Measurements from ENCODE around the gene PRKAG2.

DNA sequence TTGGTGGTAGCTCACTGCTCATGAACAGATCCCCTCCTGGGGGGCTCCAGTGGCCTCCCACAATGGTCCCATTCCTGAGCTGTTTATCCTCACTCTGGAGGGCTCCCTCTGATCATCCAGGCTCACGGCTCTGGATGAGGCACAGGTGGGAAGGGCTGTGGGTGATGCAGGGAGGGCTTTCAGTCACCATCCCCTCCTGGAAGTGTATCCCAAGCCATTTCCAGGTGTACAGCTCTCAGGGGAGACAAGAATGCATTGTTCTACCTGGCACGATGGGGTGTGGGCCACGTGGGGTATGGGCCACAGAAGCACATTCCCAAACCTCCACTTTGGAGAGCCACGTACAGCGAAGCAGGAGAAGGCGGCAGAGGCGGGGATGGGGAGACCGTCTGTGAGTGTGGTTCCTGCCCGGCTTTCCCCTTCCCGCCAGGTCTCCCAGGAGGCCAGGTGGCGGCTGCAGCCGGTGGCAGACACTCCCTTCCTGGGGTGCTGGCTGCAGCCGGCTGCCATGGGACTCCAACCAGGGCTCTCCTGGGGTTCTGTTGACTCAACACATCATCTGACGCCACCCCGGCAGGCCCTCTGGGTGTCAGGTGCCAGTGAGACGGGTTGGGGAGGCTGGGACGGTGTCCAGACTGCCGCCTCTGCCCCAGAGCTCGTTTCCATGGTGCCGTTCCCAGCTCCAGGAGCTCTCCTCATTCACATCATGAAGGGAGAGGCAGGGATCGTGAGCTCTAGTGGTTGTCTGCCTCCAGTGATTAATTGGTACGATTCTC, 187.5 kb downstream of the PRKAG2 start:
- TF ChIP-seq, protein P1, sequence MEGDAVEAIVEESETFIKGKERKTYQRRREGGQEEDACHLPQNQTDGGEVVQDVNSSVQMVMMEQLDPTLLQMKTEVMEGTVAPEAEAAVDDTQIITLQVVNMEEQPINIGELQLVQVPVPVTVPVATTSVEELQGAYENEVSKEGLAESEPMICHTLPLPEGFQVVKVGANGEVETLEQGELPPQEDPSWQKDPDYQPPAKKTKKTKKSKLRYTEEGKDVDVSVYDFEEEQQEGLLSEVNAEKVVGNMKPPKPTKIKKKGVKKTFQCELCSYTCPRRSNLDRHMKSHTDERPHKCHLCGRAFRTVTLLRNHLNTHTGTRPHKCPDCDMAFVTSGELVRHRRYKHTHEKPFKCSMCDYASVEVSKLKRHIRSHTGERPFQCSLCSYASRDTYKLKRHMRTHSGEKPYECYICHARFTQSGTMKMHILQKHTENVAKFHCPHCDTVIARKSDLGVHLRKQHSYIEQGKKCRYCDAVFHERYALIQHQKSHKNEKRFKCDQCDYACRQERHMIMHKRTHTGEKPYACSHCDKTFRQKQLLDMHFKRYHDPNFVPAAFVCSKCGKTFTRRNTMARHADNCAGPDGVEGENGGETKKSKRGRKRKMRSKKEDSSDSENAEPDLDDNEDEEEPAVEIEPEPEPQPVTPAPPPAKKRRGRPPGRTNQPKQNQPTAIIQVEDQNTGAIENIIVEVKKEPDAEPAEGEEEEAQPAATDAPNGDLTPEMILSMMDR (IDR thresholded peaks at IDR 0.05; ENCODE audit: low read length) = no peak
- TF ChIP-seq EZH2 (IDR thresholded peaks at IDR 0.05; ENCODE audit: borderline replicate concordance, low read length) = no peak

Measured in OCI-LY1 (cell line).